Sciatic nerve (tissue), 2 donors: Measurements from ENCODE around the gene HSH2D. TPM values are rescaled to one million over a fixed set of nuclear protein-coding genes. Genes with fewer than 3 reads are reported as not detected.
A peak's percentile ranks its signal among the peaks of the same experiment; 100 is the strongest.

Experiments
- ATAC-seq: fragments of 200-7000 bp; cut with Tn5 transposase; one replicate; pipeline ENCODE4 v1.9.1; 2020; ENCODE audit warnings: mild to moderate bottlenecking, moderate library complexity
- DNase-seq: peaks from one replicate; pipeline ENCODE4 v3.0.0-alpha.2; 2020; ENCODE audit warnings: low spot score
- intact Hi-C: fragments of 100-400 bp; cut with DNase I; formaldehyde crosslinking; loops from one replicate; pipeline ENCODE4 v1.14.2; 2022
- total RNA-seq: library from RNA; stranded (reverse); fragmentation: NEBNext Ultra II Directional; extraction: Animal tissue kit (Norgen Biotek cat#: 25700); gene quantifications from one replicate; pipeline ENCODE4 v1.2.1, GENCODE V29; 2021
- donor health status: DM: no; HTN: no; CAD: no.
- donor health status: DM: no; HTN: no; CAD: no.

HSH2D gene
- total RNA-seq, 1 donor from 2014 or later = 1.2 TPM

DNA sequence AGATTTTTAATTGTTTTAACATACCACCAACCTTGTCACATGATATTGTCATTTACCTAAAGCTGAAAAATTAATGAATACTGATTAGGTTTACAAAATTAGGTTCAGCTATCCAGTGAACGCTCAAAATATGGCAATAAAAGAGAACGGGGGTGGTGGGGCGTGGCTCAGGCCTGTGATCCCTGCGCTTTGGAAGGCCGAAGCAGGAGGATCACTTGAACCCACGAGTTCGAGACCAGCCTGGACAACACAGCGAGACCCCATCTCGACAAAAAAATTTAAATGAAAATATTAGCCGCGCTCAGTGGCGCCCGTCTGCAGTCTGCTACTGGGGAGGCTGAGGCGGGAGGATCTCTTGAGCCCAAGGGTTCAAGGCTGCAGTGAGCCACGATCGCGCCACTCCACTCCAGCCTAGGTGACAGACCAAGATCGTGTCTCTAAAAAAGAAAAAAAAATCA lies 41.2 kb downstream of the HSH2D start:
- ATAC-seq = no peak
- intact Hi-C loops = loop anchor here (5.0 kb wide), 1 partner anchor 72 kb away; the partner anchor contains the start of gene RAB8A
- DNase-seq = no peak

DNA sequence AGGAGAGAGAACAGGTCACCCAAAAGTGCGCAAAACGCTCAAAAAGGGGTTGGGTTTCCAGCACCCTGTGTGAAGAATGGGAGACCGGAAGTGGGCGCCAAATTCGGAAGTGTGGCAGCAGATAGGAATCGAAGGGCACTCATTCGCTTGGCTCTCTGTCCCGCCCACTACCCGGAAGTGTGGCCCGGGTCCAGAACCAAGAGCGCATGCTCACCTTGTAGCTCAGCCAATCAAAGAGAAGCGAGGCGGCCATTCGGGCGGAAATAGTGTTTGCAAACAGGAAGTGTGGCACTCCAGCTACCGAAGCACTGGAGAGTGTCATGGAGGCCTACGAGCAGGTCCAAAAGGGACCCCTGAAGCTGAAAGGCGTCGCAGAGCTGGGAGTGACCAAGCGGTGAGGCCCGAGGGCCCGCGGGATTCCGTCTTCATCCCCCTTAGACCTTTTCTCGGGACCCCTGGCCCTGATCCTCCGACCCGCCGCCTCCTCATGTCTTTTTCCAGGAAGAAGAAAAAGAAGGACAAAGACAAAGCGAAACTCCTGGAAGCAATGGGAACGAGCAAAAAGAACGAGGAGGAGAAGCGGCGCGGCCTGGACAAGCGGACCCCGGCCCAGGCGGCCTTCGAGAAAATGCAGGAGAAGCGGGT lies 41.8 kb downstream of the HSH2D start, which contains the start of gene FAM32A:
Gene FAM32A, plus strand, starts transcription at position 288 of the 645 bp plus-strand sequence. Its CDS starts 33 bp downstream, at position 321.
- peak; percentile 99 for DNase-seq
- peak; percentile 99 for ATAC-seq
- intact Hi-C loops = no loop called here

- intact Hi-C loops = no loop called here
- ATAC-seq (peak; percentile 28), DNase-seq (no peak)
Observed at GRCh38 chr19:16185768-16186123, 42.3 kb downstream of the HSH2D start.

DNA sequence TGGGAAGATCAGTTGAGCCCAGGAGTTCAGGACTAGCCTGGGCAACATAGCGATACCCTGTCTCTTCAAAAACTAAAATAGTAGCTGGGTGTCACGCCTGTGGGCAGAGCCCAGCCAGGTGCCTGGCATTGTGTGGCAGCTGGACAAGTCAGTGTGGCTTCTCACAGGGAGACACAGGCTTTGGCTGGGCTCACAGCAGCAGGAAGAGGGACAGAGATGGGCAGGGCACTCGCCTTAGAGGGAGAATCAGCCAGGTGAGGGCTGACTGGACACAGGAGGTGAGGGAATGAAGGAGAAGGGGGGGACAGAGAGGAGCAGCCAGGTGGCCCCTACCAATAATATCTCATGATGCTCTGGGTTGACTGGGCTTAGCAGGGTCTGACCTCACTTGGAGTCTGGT lies 45.0 kb downstream of the HSH2D start:
- DNase-seq (no peak), ATAC-seq (no peak)
- intact Hi-C loops = no loop called here

DNA sequence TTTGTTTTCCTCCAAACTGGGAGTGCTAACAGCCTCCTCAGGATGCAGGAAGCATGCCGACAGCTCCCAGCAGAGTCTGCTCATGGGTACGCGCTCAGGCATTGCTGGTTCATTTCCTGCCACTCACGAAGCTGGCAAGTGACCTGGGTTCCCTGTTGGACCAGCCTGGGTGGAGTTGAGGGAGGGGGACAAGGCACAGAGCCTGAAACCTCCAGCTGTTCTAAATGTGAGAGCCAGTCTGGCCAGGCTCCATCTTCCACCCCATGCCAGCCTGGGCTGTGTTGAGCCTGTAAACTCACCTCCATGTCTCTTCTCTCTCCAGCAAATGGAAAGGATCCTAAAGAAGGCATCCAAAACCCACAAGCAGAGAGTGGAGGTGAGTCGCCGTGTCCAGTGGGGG lies 46.7 kb downstream of the HSH2D start:
- ATAC-seq = no peak
- intact Hi-C loops = no loop called here
- no peak for DNase-seq

GRCh38 chr19:16190736-16191135 lies 47.3 kb downstream of the HSH2D start:
- ATAC-seq (no peak), DNase-seq (no peak)
- intact Hi-C loops = no loop called here

DNA sequence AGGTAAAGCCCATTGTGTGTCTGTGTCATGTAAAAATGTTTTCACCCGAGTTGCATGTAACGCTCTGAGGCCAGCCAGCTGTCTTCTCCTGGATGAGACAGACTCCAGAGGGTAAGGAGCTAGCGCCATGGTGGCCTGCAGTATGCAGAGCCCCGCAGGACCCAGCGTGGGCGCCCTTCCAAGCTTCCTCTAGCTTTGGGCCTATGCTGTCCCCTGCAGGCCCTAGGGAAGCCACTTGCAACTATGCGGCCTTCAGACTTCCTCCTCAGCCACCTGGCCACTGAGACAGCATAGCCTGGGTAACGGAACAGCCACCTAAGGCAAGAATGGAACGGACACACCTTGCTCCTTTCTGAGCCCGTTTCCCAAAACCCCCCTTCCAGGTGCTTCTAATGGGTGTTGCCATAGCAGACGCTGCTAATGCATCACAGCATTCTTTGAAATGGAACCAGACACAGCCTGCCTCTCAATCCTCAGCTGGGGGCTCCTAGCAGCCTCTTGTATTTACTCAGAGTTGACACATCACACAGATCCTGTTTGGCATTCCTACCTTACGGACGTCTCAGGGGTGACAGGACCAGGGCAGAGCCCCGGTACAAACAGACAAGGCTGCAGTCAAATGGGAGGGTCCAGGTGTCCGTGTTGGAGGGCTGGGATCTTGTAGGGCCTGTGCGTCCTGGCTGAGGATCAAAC lies 47.9 kb downstream of the HSH2D start:
- DNase-seq (no peak), ATAC-seq (no peak)
- intact Hi-C loops = no loop called here

- DNase-seq (no peak), ATAC-seq (no peak)
- intact Hi-C loops = no loop called here
Observed at GRCh38 chr19:16193466-16193865, 50.0 kb downstream of the HSH2D start.

- ATAC-seq (peak; percentile 14), DNase-seq (peak; percentile 4)
- intact Hi-C loops = no loop called here
Observed at GRCh38 chr19:16197188-16197621, 53.7 kb downstream of the HSH2D start.

- ATAC-seq (peak; percentile 97), DNase-seq (peak; percentile 98)
- intact Hi-C loops = no loop called here
Observed at GRCh38 chr19:16197622-16198369, 54.3 kb downstream of the HSH2D start, which contains the start of gene AP1M1. Gene AP1M1, plus strand, starts transcription at chr19:16197911. Its CDS starts 116 bp downstream, at chr19:16198027.

GRCh38 chr19:16198370-16198651 lies 54.8 kb downstream of the HSH2D start:
- ATAC-seq (no peak), DNase-seq (no peak)
- intact Hi-C loops = no loop called here

DNA sequence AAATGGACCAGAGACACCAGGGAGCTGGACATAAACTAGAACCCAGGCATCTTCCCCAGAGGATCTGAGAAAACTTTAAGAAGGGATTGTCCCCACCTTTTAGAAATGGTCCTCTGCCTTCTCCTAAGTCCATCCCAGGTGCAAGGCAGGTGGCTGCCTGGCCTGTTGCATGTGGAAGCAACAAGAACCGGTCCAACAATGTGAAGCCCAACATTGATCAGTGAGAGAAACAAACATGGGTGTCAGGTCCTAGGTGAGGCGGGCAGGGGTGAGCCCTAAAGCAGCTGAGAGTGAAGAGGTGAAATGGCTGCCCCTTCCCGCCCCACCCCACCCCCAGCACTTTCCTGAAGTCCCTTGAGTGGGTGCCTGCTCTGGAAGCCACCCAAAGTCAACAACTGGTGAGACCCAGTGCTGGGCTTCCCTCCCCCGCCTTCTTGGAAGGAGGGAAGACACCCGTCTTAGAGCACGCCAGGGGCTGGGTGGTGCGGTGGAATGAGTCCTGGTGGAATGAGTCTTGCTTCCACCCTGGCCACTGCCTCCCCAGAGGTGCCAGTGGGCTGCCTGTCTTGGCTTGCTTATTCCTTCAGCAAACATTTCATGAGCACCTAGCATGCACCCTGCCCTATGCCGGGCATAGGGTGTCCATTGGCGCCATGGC lies 55.9 kb downstream of the HSH2D start:
- ATAC-seq = no peak
- intact Hi-C loops = no loop called here
- DNase-seq = peak; percentile 56

- intact Hi-C loops = no loop called here
- ATAC-seq (peak; percentile 61), DNase-seq (peak; percentile 56)
Observed at GRCh38 chr19:16200038-16201010, 56.8 kb downstream of the HSH2D start.

- intact Hi-C loops = no loop called here
- no peak for DNase-seq
- no peak for ATAC-seq
Observed at GRCh38 chr19:16201011-16201391, 57.5 kb downstream of the HSH2D start.

DNA sequence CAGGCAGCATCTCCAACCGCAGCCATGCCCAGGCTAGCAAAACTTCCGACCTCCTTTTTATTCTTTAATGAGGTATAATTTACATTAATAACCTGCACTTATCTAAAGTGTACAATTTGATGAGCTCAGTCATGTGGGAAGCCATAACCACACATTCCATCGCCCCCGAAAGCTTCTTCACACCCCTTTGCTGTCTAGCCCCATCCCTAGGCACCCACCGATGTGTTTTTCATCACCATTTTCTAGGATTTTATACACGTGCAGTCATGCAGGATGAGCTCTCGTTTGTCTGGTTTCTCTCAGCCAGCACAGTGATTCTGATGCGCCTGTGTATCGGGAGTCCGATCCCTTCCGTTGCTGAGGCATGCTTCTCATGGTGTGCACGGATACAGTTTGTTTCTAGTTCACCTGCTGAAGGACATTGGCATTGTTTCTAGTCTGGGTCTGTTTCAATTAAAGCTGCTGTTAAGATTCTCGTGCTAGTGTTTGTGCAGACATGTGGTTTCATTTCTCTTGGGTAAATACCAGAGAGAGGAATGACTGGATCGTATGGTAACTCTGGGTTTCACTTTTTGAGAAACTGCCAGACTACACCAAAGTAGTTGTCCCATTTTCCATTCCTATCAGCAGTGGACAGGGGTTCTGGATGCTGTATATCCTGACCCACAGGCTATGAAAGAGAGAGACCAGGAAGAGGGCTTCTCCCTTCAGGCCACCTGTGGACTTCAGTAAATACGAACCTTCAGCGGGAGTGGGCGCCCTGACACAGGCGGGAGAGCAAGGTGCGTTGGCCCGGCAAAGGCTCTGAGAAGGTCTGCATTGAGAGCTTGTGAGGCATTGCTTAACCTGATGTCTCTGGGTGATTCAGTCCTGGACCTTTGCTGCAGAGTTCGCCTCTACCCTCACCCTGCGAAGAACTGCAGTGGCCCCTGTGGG lies 59.1 kb downstream of the HSH2D start:
- ATAC-seq = no peak
- intact Hi-C loops = no loop called here
- peak; percentile 37 for DNase-seq

GRCh38 chr19:16203256-16204004 lies 59.9 kb downstream of the HSH2D start:
- intact Hi-C loops = no loop called here
- ATAC-seq (no peak), DNase-seq (peak; percentile 53)

DNA sequence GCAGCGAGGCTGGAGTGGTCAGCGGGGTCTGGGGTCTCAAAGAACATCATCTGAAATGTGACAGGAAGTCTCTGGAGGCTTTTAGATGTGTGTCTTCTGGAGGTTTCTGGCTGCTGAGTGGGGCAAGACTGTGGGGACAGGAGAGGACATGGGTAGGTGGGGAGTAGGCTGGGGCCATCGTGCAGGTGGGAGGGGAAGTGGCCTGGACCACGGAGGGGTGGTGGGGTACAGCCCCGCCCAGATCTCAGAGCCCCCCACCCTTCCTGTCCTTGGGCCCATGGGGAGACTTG lies 60.5 kb downstream of the HSH2D start:
- peak; percentile 42 for DNase-seq
- no peak for ATAC-seq
- intact Hi-C loops = no loop called here
